ENCODE results near the gene NDUFA7.
"Not testable (repeated sequence)": the region's sequence is repeated elsewhere in the genome, so short reads cannot be mapped to it uniquely, and the experiment has no call there.

Gene NDUFA7

DNA sequence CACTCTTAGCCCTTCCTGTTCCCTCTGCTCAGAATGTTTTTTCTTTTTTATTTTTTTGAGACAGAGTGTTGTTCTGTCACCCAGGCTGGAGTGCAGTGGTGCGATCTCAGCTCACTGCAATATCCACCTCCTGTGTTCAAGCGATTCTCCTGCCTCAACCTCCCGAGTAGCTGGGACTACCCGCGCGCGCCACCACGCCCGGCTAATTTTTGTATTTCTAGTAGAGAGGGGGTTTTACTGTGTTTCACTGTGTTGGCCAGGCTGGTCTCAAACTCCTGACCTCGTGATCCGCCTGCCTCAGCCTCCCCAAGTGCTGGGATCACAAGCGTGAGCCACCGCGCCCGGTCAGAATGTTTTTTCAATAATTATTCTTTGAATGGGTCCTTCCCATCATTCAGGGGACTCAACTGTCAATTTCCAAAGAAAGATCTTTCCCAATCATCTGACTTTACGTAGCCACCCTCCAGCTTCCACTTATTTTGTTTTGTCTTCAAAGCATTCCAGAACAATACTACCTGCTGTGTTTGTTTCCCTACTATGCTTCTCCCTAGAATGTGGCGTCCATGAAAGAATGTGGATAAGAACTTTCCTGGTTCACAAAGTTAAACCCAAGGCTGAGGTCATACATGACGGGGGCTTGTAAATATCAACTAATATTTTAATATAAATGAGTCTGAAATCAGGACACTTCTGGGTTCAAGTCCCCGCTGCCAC lies 1.2 kb downstream of the NDUFA7 start:
- DNase-seq (ENCODE audit: low read depth), result no peak

DNA sequence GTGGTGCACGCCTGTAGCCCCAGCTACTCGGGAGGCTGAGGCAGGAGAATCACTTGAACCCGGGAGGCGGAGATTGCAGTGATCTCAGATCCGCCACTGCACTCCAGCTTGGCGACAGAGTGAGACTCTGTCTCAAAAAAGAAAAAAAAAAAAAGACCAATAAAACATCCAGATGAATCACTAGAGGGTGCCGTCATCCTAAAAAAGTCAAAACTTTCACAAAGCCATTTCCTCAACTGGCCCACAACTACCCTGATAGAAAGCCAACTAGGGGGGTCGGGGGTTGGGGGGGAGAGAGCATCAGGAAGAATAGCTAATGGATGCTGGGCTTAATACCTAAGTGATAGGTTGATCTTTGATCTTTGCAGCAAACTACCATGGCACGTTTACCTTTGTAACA lies 2.3 kb downstream of the NDUFA7 start:
- DNase-seq (ENCODE audit: low read depth), result not testable (repeated sequence)

- no peak for DNase-seq (ENCODE audit: low read depth)
Measured at GRCh38 chr19:8316351-8317125, 4.6 kb downstream of the NDUFA7 start.

DNA sequence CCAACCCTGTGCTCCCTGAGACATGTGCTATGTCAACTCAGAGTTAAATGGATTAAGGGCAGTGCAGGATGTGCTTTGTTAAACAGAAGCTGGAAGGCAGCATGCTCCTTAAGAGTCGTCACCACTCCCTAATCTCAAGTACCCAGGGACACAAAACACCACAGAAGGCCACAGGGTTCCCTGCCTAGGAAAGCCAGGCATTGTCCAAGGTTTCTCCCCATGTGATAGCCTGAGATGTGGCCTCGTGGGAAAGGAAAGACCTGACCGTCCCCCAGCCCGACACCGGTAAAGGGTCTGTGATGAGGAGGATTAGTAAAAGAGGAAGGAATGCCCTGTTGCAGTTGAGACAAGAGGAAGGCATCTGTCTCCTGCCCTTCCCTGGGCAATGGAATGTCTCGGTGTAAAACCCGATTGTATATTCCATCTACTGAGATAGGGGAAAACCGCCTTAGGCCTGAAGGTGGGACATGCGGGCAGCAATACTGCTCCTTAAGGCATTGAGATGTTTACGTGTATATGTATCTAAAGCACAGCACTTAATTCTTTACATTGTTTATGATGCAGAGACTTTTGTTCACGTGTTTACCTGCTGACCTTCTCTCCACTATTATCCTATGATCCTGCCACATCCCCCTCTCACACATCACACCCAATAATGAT lies 6.1 kb downstream of the NDUFA7 start:
- not testable (repeated sequence) for DNase-seq (ENCODE audit: low read depth)

- DNase-seq (ENCODE audit: low read depth), result no peak
Measured at GRCh38 chr19:8311461-8312260, 9.5 kb downstream of the NDUFA7 start.

DNA sequence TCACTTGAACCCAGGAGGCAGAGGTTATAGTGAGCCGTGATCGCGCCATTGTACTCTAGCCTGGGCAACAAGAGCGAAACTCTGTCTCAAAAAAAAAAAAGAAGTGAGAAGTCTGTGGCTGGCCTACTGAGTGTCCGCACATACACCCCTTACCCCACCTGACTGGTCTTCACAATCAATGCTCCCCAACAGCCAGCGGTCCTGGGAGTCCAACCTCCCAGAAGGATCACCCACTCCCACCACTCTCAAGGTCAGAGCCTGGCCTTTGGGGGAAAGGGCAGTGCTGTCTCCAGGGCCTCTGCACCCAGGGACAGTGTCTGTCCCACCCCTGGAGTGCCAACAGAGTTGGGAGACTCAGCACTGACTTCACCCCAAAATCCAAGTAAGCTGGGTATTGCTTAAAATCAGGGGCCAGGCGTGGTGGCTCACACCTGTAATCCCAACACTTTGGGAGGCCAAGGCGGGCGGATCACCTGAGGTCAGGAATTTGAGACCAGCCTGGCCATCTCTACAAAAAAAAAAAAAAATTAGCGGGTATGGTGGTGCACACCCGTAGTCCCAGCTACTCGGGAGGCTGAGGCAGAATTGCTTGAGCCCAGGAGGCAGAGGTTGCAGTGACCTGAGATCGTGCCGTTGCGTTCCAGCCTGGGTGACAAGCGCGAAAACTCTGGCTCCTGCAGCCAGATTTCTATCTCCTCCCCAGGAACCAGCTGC lies 10.7 kb downstream of the NDUFA7 start:
- DNase-seq (ENCODE audit: low read depth), result no peak

DNA sequence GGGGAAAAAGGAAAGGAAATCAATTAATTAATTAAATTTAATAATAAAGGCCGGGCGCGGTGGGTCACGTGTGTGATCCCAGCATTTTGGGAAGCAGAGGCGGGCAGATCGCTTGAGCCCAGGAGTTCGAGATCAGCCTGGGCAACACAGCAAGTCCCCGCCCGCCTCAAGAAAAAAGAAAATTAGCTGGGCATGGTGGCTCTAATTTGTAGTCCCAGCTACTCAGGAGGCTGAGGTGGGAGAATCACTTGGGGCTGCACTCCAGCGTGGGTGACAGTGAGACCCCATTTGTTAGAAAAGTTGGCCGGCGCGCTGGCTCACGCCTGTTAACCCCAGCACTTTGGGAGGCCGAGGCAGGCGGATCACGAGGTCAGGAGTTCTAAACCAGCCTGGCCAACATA lies 12.3 kb downstream of the NDUFA7 start:
- no peak for DNase-seq (ENCODE audit: low read depth)

DNA sequence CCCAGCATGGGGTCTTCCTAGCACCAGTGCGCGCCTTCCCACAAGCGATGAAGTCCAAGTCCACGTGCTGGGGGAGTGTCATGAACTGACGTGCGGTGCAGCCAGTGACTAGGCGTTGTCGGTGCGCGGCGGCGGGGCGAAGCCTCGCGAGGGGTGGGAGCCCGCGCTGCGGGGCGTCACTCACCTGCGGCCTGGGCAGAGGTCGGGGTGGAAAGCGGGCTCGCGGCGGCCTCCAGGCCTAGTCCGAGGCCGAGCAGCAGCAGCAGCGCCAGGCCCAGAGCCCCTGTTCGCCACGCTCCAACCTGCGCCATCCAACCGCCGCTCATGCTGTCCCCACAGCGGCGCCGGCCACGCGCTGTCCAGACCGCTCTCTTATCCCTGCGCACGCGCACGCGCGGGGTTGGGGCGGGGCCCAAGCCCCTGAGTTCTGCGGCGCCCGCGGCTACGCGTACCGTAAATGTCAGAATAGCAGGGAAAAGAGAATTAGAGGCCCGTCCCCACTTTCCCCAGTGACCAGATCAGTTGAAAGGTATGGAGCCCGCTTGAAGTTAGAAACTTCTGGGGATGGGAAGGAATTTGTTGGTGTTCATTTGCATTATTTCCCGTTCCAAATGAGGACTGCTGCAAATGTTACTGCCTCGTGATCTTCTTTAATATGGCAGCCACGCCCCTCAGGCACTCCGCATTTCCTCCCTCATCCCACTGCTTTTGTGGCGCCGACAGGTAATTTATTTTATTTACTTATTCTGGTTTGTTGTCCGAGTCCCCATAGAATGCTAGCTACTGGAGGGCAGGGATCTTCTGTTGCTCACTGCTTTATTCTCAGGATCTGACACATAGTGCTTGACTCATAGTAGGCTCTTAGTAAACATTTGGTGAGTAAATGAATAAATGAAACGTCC lies 13.0 kb downstream of the NDUFA7 start, which contains the start of gene CD320:
TSS of gene CD320 (minus strand) at position 394 of the 902 bp plus-strand sequence. CDS start at position 326, 68 bp downstream.
- peak; percentile 82 for DNase-seq (ENCODE audit: low read depth)

DNA sequence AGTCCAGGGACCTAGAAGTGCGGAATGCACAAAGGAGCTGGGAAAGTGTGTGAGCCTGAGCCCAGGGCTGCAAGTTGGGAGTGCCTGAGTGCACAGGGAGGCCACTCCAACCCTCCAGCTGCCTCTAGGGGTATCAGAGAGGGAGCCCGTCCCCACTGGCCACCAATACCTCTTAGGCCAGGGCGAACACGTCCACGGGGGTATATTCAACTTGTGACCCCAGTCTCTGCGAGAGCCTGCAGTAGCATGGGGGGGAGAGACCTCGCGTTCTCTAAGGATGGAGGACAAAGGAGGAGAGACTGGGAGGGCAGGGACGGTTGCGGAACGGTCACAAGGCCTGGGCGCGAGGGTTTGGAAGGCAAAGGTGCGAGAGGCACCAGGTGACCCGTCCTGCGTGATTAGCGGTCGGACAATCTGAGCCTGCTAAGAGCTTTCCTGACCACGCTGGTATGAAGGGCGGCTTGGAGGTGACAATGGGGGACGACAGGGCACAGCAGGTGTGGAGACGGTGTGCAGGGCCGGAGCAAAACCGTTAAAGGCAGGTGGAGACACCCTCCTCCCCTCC lies 13.7 kb downstream of the NDUFA7 start:
- no peak for DNase-seq (ENCODE audit: low read depth)

DNA sequence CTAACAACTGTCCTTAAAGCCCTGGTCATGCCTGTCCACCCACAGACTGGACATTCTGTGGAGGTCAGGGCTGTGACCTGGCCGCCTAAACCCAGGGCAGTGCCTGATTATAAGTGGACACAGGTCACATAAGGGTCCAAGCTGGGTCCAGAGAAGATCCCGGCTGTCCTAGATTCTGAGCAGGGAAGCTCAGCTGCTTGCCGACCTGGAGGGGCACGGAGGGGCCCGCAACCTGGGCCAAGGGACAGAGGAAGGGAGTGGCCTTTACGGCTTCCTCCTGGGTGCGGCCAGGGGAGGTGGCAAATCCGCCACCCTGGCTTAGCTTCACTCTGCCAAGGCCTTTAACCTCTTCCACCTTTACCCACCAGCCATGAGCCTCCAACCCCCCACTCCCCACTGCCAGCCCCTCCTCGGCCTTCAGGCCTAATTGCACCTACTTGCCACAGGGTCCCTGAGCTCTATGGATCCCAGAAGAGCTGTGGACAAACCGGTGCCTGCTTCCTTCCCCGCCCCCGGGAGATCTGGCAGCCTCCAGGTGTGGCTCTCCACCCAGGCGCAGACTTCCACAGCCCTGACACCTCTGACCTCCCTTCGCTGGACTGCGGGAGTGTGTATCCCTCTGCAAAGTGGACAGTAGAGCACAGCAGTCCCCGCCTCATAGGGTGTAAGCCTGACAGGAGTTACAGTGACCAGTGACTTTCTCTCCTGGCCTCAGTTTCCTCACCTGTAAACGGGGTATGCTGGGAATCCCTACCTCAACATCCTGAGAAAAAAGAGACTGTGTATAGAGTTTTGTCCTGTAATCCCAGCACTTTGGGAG lies 14.7 kb downstream of the NDUFA7 start:
- DNase-seq (ENCODE audit: low read depth), result no peak

DNA sequence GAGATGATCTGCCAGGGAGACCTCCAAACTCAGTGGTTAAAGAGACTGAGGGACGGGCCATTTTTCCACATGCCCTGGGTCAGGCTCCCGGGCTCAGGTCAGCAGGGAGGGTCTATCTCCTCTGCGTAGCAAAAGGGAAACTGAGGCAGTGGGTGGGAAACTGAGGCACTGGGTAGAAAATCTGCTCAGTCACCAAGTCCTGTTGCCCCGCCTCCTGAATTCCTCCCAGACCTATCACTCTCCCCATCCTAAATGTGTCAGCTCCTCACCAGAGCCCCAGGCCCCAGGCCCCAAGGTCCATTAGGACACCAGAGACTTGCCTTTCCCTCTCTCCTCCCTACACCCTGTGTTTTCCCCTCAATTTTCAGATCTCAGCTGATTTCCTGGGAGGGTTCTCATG lies 15.4 kb downstream of the NDUFA7 start:
- no peak for DNase-seq (ENCODE audit: low read depth)

- no peak for DNase-seq (ENCODE audit: low read depth)
Measured at GRCh38 chr19:8304841-8305621, 16.1 kb downstream of the NDUFA7 start.

DNA sequence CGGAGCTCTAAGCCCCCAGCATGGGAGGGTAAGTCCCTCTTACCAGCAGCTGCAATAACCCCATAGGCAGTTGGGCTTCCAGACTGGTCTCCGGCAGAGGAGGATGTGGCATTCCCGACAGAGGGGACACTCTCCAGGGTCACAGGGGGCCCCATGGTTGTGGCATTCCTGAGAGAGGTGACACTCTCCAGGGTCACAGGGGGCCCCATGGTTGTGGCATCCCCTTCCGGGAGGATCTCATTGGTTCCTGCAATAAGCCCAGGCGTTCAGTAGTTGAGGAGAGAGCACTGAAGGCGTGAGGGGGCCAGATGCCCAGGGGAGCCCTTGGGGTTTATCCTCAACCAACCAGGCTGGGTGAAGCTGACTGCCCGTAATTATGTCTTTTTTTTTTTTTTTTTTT lies 18.4 kb downstream of the NDUFA7 start:
- no peak for DNase-seq (ENCODE audit: low read depth)

- DNase-seq (ENCODE audit: low read depth), result no peak
Measured at GRCh38 chr19:8302357-8302691, 18.9 kb downstream of the NDUFA7 start.

DNA sequence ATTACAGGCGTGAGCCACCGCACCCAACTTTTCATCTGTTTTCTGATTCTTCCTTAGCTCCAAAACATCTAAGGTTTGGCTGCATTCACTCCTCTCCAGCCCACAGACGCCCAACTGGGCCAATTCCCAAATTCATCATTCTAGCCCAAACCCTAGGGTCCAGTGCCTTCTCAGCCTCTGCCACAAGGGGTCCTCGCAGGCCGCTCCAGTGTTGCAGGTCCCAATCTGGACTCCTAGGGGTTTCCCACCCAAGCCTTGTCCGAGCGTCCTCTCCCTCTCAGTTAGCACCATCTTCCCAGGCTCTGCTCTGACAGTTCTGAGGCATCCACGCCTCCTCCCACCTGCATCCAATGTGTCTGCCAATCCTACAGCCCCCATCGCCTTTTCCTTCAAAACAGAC lies 29.8 kb downstream of the NDUFA7 start:
- not testable (repeated sequence) for DNase-seq (ENCODE audit: low read depth)

DNA sequence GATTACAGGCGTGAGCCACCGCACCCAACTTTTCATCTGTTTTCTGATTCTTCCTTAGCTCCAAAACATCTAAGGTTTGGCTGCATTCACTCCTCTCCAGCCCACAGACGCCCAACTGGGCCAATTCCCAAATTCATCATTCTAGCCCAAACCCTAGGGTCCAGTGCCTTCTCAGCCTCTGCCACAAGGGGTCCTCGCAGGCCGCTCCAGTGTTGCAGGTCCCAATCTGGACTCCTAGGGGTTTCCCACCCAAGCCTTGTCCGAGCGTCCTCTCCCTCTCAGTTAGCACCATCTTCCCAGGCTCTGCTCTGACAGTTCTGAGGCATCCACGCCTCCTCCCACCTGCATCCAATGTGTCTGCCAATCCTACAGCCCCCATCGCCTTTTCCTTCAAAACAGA lies 44.7 kb downstream of the NDUFA7 start:
- DNase-seq (ENCODE audit: low read depth), result not testable (repeated sequence)

- no peak for DNase-seq (ENCODE audit: low read depth)
Measured at GRCh38 chr19:8269724-8270123, 51.5 kb downstream of the NDUFA7 start.

- DNase-seq (ENCODE audit: low read depth), result no peak
Measured at GRCh38 chr19:8265872-8266271, 55.3 kb downstream of the NDUFA7 start.
